DMS153 treated with DMSO at 0.1 percent for 48 hours (cell line): Measurements from ENCODE around the gene HEY2.

ENCODE experiments used
- DNase-seq: peaks from one replicate; lab custom pipeline; 2025; ENCODE audit not compliant: unreplicated experiment; lab: John Stamatoyannopoulos, UW

HEY2 gene

GRCh38 chr6:125743604-125744003 is 5.8 kb upstream of the HEY2 start:
- DNase-seq, result no peak

- no peak for DNase-seq
Observed at GRCh38 chr6:125745281-125746018, 4.0 kb upstream of the HEY2 start.

DNA sequence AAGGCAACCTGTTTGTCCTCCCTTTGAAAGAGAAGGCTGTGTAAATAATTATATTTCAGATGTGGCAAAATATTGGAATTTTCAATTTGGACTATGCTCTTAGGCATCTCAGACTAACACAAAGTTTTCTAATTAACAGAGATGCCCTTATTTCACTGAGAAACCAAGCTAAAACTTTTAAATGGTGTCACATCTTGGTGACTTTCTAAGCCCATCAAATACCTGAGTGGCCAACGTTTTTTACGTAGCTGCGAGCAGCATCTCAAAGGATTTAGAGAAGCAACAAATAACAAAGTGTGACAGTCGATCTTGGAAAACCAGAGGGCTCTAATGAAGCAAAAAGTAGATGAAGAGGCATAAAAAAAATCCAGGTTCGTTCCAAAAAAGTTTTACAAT is 3.4 kb upstream of the HEY2 start:
- DNase-seq, result no peak

- DNase-seq, result peak; percentile 23
Observed at GRCh38 chr6:125746731-125747588, 2.5 kb upstream of the HEY2 start.

DNA sequence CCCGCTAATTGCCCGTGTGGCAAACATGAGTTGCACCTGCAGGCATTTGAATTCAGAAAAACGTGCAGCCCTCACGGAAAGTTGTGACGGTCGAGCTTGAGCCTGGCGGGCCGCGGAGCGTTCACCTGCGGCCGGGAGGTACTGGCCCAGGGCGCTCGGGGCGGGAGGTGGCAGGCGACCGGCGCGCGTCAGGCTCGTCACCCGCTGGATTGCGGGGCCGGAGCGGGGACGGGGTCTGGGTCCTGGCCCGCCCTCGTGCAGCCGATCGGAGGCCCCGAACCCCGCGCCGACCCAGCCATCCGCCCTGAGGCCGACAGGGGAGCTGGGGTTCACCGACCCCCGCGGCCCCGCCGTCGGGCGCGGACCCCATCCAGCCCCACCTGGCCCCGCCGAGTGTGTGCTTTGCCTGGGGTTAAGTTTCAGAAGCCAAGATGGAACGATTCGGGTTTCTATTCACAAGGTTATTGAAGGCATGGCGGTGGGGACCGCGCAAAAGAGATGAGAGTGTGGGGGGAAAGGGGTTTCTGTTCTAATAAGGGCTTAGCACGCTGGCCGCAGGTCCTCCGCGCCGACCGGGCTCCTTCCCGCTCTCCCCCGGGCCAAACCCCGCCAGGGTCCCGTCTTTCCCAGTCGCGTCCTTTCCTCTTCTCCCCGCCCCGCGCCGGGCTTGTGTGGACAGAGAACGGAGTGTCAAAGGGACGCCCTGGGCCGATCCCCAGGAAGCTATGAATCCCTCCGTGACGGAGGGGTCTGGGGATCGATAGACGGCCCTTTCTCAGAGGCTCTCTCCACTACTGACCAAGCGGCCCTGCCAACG is 1.6 kb upstream of the HEY2 start:
- DNase-seq, result peak; percentile 29

GRCh38 chr6:125748406-125749172 is 843 bp upstream of the HEY2 start:
- DNase-seq, result no peak

GRCh38 chr6:125749865-125750691 is 646 bp downstream of the HEY2 start:
- no peak for DNase-seq

DNA sequence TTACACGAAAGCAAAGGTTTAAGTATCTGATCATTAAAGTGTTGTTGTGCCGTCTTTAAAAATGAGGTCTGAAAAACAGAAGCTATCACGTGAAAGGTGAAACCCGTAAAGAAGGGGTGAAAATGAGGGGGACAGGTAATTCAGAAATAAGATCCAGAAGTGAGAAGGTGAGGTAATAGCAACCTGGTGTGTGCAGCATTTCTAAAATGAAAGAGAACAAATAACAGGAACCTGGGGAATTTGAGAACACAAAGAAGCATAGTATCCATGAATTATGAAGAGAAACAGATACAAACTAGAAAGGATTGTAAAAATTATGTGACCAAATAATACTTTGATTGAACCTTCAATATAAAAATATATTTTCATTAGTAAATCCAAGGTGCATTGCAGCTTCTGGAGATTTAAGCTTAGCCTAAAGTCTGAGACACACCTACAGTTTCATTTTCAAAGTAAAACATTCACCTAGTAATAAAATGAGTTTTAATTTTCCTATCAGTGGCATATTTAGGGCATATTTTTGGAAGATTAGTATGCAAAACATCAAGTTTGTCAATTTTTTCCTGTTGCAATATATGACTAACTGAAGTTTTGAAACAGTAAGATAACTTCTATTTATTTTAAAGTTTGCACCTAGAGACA is 1.4 kb downstream of the HEY2 start:
- no peak for DNase-seq

- DNase-seq, result no peak
Observed at GRCh38 chr6:125751334-125751916, 2.0 kb downstream of the HEY2 start.

DNA sequence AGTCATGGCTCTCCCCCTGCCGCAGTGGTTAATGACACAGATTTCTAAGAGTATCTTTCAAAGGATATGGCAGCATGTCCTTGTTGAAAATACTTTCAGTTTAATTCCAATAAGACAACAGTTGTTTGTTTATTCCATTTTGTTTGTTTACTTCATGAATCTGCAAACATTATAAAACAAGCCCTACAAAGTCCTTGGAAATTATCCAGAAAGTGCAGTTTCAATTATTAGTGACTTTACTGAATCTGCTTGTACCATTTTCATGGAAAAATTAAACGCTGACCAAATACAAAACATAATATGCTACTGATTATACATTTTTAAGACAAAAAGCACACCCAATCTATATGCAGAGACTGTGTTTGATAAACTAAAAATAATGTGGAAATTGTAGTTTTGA is 3.3 kb downstream of the HEY2 start:
- no peak for DNase-seq

DNA sequence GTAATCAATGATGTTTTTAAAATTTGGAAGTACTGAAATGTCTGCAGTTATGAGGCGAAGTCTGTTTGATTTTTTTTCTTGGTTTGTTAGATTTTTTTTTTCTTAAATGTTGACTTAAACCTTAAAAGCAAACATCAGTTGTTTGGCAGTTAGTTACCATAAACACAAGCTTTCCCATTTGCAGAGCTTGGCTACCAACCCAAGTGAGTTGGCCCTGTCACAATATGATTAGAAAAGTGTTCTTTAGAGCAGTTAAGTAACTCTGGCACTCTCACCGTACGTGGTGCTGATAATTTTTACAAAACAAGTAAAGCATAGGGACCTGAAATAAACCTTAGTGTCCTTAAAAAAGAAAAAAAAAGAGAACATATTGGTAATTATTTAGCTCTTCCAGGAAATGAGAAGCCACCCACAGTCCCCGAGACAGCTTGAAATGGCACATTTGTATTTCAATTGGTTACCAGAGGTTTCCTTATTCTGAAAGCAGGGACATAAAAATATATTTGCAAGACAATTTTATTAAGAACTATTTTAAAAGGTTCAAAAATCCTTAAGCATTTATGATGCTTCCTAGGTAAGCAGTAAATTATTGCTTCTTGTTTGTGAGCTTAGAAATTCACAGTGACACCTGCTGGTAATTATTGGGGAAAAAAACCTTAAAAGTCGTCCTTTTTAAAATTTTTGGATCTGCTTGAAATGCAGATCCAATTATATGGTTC is 3.9 kb downstream of the HEY2 start:
- DNase-seq, result no peak

DNA sequence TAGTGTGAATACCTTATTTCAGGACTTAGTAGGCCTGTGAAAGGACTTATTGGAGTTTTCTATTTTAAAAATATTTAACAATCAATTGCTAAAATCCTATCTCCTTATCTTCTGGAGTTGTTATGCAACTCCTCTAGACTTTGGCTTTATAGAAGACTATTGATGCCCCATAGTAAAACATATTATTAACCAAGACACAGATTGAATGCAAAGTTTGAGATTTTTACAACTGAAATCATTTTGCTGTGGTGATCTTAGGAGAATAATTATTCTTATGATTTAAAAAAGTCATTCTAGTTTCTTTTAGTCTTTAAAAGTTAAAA is 4.5 kb downstream of the HEY2 start:
- DNase-seq, result no peak

DNA sequence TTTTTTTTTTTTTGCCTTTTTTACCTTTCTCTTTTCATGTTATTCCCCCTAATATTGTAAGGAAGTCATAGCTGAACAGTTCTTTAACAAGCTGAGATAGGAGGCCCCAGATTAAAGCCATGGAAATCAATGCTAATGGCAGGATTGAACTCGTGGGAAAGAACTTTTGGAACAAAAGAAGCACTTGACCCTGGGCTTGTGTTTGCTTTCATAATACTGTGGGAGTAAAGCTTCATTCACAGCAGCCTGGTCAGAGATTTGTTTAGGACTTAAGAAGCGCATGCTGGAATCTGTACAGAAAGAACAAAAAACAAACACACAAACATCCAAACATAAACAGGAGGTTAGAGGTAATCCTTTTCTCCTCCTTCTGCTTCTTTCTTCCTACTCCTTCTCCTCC is 5.1 kb downstream of the HEY2 start:
- no peak for DNase-seq

DNA sequence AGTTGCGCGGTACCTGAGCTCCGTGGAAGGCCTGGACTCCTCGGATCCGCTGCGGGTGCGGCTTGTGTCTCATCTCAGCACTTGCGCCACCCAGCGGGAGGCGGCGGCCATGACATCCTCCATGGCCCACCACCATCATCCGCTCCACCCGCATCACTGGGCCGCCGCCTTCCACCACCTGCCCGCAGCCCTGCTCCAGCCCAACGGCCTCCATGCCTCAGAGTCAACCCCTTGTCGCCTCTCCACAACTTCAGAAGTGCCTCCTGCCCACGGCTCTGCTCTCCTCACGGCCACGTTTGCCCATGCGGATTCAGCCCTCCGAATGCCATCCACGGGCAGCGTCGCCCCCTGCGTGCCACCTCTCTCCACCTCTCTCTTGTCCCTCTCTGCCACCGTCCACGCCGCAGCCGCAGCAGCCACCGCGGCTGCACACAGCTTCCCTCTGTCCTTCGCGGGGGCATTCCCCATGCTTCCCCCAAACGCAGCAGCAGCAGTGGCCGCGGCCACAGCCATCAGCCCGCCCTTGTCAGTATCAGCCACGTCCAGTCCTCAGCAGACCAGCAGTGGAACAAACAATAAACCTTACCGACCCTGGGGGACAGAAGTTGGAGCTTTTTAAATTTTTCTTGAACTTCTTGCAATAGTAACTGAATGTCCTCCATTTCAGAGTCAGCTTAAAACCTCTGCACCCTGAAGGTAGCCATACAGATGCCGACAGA is 9.9 kb downstream of the HEY2 start:
- DNase-seq, result no peak

DNA sequence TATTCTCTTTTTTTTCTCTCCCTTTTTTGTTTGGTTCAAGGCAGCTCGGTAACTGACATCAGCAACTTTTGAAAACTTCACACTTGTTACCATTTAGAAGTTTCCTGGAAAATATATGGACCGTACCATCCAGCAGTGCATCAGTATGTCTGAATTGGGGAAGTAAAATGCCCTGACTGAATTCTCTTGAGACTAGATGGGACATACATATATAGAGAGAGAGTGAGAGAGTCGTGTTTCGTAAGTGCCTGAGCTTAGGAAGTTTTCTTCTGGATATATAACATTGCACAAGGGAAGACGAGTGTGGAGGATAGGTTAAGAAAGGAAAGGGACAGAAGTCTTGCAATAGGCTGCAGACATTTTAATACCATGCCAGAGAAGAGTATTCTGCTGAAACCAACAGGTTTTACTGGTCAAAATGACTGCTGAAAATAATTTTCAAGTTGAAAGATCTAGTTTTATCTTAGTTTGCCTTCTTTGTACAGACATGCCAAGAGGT is 10.6 kb downstream of the HEY2 start:
- no peak for DNase-seq

- no peak for DNase-seq
Observed at GRCh38 chr6:125764121-125764671, 14.8 kb downstream of the HEY2 start.

- DNase-seq, result no peak
Observed at GRCh38 chr6:125765944-125766343, 16.5 kb downstream of the HEY2 start.
